ENCODE measurements around the gene STK24. TPM values are rescaled to one million over a fixed set of nuclear protein-coding genes. Genes with fewer than 3 reads are reported as not detected.
"Not testable (repeated sequence)": the region's sequence is repeated elsewhere in the genome, so short reads cannot be mapped to it uniquely, and the experiment has no call there.

The STK24 gene
- total RNA-seq, 1 donor from 2014 or later = 66.2 TPM

GRCh38 chr13:98595134-98595533, 18.2 kb upstream of the STK24 start:
- no peak for DNase-seq
- H3K4me3 ChIP-seq = no peak overlapping the region
- intact Hi-C loops (cut with micrococcal nuclease) = no loop called here
- TF ChIP-seq, protein P1, sequence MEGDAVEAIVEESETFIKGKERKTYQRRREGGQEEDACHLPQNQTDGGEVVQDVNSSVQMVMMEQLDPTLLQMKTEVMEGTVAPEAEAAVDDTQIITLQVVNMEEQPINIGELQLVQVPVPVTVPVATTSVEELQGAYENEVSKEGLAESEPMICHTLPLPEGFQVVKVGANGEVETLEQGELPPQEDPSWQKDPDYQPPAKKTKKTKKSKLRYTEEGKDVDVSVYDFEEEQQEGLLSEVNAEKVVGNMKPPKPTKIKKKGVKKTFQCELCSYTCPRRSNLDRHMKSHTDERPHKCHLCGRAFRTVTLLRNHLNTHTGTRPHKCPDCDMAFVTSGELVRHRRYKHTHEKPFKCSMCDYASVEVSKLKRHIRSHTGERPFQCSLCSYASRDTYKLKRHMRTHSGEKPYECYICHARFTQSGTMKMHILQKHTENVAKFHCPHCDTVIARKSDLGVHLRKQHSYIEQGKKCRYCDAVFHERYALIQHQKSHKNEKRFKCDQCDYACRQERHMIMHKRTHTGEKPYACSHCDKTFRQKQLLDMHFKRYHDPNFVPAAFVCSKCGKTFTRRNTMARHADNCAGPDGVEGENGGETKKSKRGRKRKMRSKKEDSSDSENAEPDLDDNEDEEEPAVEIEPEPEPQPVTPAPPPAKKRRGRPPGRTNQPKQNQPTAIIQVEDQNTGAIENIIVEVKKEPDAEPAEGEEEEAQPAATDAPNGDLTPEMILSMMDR (IDR thresholded peaks at IDR 0.05; ENCODE audit: borderline replicate concordance) = no peak
- no peaks in the 10 kb centered on the region for H3K27me3 ChIP-seq (ENCODE audit: low read depth)
- H3K27ac ChIP-seq (replicated peaks) = no peak overlapping the region
- H3K4me1 ChIP-seq = no peaks in the 10 kb centered on the region
- H3K36me3 ChIP-seq = no peaks in the 10 kb centered on the region
- peaks cover 5% of the 10 kb centered on the region for H3K9me3 ChIP-seq (replicated peaks)

GRCh38 chr13:98592362-98592732, 15.4 kb upstream of the STK24 start:
- intact Hi-C loops (cut with micrococcal nuclease) = no loop called here
- Histone ChIP-seq H3K27me3 (ENCODE audit: low read depth) (no peaks in the 10 kb centered on the region), H3K36me3 (no peaks in the 10 kb centered on the region), H3K27ac (replicated peaks) (no peak overlapping the region), H3K4me1 (no peaks in the 10 kb centered on the region), H3K4me3 (no peak overlapping the region), H3K9me3 (replicated peaks) (peaks cover 8% of the 10 kb centered on the region)
- TF ChIP-seq, protein P1 (IDR thresholded peaks at IDR 0.05; ENCODE audit: borderline replicate concordance) = no peak
- DNase-seq = no peak

GRCh38 chr13:98591721-98592361, 14.9 kb upstream of the STK24 start:
- TF ChIP-seq, protein P1 (IDR thresholded peaks at IDR 0.05; ENCODE audit: borderline replicate concordance) = no peak
- no peak for DNase-seq
- no peaks in the 10 kb centered on the region for H3K4me1 ChIP-seq
- no peak overlapping the region for H3K4me3 ChIP-seq
- H3K9me3 ChIP-seq (replicated peaks) = peaks cover 8% of the 10 kb centered on the region
- no peaks in the 10 kb centered on the region for H3K36me3 ChIP-seq
- intact Hi-C loops (cut with micrococcal nuclease) = no loop called here
- no peaks in the 10 kb centered on the region for H3K27me3 ChIP-seq (ENCODE audit: low read depth)
- H3K27ac ChIP-seq (replicated peaks) = no peak overlapping the region

- H3K27ac ChIP-seq (replicated peaks); intact Hi-C loops (cut with micrococcal nuclease); H3K4me3 ChIP-seq; H3K36me3 ChIP-seq; H3K9me3 ChIP-seq (replicated peaks); DNase-seq; H3K4me1 ChIP-seq; H3K27me3 ChIP-seq (ENCODE audit: low read depth): not testable (repeated sequence)
Observed at GRCh38 chr13:98590471-98590870, 13.6 kb upstream of the STK24 start.

GRCh38 chr13:98589516-98589915, 12.6 kb upstream of the STK24 start:
- H3K27ac ChIP-seq (replicated peaks); DNase-seq; H3K27me3 ChIP-seq (ENCODE audit: low read depth); H3K4me1 ChIP-seq; intact Hi-C loops (cut with micrococcal nuclease); H3K4me3 ChIP-seq; H3K36me3 ChIP-seq; H3K9me3 ChIP-seq (replicated peaks): not testable (repeated sequence)

GRCh38 chr13:98586400-98587345, 9.8 kb upstream of the STK24 start:
- TF ChIP-seq, protein P1 (IDR thresholded peaks at IDR 0.05; ENCODE audit: borderline replicate concordance) = no peak
- intact Hi-C loops (cut with micrococcal nuclease) = no loop called here
- DNase-seq = no peak

More at GRCh38 chr13:98586400-98587345, 9.8 kb upstream of the STK24 start:
- Histone ChIP-seq H3K36me3 (no peaks in the 10 kb centered on the region), H3K4me1 (peaks cover 12% of the 10 kb centered on the region), H3K27me3 (ENCODE audit: low read depth) (no peaks in the 10 kb centered on the region), H3K4me3 (no peak overlapping the region), H3K9me3 (replicated peaks) (peaks cover 8% of the 10 kb centered on the region), H3K27ac (replicated peaks) (no peak overlapping the region)

Measured in left ventricle myocardium inferior (tissue), 1 donor.